ENCODE measurements around the gene MZT2B.

Gene MZT2B

DNA sequence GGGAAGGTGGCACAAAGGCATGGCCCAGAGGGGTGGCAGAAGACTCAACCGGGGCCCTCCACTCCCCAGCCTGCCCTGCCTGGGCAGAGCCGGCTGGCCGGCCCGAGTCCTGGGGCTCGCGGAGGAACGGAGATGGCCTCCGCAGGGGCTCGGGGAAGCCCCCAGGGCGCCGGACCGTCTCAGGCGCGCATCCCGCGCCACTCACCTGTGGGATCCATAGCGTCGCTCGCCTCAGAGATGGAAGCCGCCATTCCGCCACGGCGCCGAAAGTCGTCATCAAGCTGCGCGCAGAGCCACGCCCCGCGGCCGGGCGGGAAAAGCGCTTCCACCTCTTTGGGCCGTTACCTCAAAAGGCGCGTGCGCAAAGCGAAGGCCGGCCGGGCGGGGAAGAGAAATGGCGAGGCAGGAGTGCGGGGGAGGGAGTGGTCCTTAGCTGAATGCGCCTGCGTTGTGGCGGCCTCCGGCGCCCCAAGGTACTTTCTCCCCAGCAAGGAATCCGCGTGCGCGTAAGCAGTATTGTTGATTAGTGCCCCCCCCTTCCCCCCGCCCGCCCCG, 660 bp upstream of the MZT2B start, which contains the start of gene SMPD4:
TSS of gene SMPD4 (minus strand) at position 278 of the 555 bp plus-strand sequence. CDS start 5,010 bp downstream, outside the sequence.
- TF ChIP-seq, protein P1, sequence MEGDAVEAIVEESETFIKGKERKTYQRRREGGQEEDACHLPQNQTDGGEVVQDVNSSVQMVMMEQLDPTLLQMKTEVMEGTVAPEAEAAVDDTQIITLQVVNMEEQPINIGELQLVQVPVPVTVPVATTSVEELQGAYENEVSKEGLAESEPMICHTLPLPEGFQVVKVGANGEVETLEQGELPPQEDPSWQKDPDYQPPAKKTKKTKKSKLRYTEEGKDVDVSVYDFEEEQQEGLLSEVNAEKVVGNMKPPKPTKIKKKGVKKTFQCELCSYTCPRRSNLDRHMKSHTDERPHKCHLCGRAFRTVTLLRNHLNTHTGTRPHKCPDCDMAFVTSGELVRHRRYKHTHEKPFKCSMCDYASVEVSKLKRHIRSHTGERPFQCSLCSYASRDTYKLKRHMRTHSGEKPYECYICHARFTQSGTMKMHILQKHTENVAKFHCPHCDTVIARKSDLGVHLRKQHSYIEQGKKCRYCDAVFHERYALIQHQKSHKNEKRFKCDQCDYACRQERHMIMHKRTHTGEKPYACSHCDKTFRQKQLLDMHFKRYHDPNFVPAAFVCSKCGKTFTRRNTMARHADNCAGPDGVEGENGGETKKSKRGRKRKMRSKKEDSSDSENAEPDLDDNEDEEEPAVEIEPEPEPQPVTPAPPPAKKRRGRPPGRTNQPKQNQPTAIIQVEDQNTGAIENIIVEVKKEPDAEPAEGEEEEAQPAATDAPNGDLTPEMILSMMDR (IDR thresholded peaks at IDR 0.05), result no peak

DNA sequence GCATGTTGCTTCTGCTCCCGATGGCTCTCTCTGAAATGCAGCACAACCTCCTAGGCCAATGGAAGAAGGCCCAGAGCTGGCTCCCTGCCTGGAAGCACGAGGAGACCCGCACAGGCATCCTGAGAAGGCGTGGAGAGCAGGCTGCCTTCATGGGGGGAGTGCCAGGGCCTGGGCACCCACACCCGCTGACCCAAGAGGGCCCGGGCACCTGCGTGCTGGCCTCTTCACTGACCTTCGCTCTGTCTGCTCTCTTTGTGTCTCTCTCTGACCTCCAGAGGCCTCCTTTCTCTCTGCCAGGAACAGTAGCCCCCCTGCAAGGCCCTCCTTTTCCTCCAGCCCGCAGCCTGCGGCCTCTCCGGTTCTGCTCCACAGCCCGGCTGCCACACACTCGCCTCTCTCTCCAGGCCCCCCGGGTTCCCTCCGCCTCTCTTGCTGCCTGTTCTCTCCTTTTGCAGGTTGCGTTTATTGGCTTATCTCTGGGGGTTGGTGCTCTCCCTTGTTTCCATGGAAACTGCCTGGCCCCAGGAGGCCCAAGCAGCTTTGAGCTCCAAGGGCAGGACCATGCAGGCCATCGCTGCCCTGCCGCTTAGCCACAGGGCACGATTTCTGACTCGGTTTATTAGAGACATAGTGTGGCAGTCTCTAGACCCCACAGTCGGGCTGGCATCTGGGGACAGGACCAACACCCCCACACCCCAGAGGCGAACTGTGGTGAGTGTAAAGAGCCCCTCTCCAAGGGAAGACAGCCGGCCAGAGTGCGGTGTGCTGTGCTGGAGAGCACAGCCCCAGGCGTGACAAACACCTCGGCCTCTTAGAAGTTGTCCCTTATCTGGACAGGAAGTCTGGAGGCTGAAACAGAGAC, 1.7 kb downstream of the MZT2B start:
- TF ChIP-seq, protein P1 (IDR thresholded peaks at IDR 0.05), result no peak

DNA sequence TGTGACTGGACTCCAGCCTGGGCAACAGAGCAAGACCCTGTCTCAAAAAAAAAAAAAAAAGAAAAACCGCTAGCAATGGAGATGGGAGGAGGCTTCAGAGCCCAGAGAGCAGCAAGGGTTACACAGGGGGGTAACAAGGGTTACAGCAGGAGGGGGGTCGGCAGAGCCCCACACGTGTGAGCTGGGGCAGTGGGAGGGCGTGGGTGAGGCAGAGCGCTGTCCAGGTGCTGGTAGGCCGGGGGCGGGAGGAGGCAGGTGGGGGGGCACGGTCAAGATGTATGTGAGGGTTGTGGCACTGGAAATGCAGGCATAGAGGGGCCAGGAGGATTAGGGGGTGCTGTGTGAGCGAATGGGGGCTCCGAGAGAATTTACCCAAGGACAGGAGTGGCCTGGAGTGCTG, 3.4 kb downstream of the MZT2B start:
- TF ChIP-seq, protein P1 (IDR thresholded peaks at IDR 0.05), result no peak

DNA sequence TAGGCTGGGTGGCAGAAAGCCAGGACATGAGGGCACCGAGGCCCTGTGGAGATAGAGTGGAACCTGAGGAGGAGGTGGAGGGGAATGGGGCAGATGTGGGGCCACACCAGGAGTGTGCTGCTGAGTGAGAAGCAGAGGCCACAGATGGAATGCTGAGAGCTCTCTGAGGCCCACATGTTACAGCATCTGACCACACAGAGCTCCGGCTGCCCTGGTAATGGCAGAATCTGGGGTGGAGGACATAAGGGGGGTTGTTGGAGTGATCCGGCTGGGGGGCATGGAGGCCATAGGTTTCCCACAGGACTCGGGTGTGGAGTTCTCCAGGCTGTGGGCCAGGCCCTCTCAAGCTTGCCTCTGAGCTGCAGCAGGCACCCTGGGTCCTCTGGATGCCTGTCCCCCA, 3.8 kb downstream of the MZT2B start:
- TF ChIP-seq, protein P1 (IDR thresholded peaks at IDR 0.05), result no peak

DNA sequence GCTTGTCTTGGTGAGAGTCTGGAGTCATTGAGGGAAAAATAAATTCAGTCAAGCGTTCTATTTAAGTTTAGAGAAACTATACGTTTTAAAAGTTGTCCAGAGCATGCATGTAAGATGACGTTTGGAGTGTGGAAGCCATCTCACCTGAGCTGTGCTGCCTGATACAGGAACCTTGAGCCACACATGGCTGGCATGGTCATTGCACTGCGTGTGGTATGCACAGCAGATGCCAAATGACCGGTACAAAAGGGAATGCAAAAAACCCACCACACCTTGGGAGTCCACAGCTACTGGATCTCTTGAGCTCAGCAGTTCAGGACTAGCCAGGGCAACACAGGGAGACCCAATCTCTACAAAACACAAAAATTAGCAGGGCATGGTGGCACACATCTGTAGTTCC, 4.3 kb downstream of the MZT2B start:
- TF ChIP-seq, protein P1 (IDR thresholded peaks at IDR 0.05), result no peak

DNA sequence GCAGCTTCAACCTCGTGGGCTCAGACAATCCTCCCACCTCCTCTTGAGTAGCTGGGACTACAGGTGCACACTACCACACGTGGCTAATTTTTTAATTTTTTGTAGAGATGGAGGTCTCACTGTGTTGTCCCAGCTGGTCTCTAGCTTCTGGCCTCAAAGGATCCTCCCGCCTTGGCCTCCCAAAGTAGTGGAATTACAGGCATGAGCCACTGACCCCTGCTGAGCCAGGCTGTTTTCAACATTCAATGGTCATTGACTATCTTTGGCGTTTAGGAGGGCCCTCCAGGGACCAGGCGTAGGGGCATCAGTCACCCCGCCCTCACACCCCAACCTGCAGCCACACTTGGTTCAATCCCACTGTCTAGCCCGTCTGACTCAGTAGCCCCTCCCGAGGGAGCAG, 5.2 kb downstream of the MZT2B start:
- TF ChIP-seq, protein P1 (IDR thresholded peaks at IDR 0.05), result no peak

DNA sequence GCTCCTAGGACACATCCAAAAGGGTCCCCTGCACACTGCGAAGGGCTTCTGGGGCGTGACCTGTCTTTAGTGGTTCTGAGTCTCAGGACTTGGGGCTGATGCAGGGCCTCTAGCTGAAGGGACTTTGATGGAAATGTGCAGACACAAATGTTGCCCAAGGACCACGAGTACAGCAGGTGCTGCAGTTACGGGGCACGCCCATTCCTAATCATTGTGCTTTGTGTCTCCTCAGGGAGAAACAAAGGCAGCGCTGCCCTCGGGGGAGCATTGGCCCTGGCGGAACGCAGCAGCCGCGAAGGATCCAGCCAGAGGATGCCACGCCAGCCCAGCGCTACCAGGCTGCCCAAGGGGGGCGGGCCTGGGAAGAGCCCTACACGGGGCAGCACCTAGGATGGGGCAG, 8.2 kb downstream of the MZT2B start:
- TF ChIP-seq, protein P1 (IDR thresholded peaks at IDR 0.05), result no peak

Measured in LNCAP (cell line).